Measurements from ENCODE around the gene EIF2S1. TPM values are rescaled to one million over a fixed set of nuclear protein-coding genes. Genes with fewer than 3 reads are reported as not detected.

Gene EIF2S1
- total and polyA plus RNA-seq, 12 donors, result 18.7 to 118 (median 94.3) TPM

DNA sequence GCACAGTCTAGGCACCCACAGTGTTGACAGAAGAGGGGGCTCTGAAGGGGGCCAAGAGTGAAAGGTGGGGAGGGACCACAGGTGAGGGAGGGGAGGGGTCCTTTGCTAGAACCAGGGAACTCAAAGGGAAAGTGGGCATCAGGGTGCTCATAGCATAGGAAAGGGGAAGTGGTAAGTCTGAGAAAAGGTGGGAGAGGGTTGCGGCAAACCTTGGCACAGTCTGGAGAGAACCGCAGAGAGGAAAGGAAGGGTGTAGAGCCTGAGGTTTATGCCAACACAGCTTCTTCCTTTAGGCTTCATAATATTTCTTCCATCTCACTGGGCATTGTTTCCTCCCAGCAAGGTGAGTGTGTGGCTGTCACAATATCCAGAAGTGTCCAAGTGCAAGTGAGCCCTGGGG lies 63.3 kb downstream of the EIF2S1 start:
- H3K4me3 ChIP-seq, result no peak overlapping the region
- no peak for ATAC-seq
- TF ChIP-seq, protein P1, sequence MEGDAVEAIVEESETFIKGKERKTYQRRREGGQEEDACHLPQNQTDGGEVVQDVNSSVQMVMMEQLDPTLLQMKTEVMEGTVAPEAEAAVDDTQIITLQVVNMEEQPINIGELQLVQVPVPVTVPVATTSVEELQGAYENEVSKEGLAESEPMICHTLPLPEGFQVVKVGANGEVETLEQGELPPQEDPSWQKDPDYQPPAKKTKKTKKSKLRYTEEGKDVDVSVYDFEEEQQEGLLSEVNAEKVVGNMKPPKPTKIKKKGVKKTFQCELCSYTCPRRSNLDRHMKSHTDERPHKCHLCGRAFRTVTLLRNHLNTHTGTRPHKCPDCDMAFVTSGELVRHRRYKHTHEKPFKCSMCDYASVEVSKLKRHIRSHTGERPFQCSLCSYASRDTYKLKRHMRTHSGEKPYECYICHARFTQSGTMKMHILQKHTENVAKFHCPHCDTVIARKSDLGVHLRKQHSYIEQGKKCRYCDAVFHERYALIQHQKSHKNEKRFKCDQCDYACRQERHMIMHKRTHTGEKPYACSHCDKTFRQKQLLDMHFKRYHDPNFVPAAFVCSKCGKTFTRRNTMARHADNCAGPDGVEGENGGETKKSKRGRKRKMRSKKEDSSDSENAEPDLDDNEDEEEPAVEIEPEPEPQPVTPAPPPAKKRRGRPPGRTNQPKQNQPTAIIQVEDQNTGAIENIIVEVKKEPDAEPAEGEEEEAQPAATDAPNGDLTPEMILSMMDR (IDR thresholded peaks at IDR 0.05), result no peak
- H3K36me3 ChIP-seq, result no peaks in the 10 kb centered on the region
- H3K4me1 ChIP-seq, result peaks cover 0 to 14% (median 0%) of the 10 kb centered on the region in 9 donors
- no peaks in the 10 kb centered on the region for H3K9me3 ChIP-seq
- peaks cover 0 to 25% (median 4%) of the 10 kb centered on the region in 7 donors for H3K27me3 ChIP-seq
- WGBS, 2 donors, result 73 to 79% methylated on average over 2 of the region's 2 CpGs
- no peak for DNase-seq
- no peak overlapping the region for H3K27ac ChIP-seq
- intact Hi-C loops (cut with DNase I), result loop anchor here in 5 of 10 donors (10.0 kb wide), 1 partner anchor 281 kb away; the partner anchor contains the start of gene RDH12 (in 5 of the 5)

DNA sequence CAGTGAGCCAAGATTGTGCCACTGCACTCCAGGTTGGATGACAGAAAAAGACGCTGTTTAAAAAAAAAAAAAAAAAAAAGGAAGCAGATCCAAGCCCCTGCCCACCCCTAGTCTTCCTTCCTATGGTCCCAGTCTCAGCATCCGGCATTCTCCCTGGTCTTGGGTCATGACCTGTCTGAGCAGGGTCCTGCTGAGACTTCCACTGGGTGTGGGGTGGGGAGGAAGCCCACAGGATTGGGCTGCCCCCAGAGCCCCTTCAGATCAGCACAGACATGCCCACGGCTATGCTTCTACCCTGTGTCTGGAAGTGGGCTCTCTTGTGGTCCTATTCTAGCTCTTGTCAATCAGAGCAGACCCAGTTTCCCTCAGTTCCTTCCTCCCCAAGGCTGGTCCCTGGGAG lies 64.4 kb downstream of the EIF2S1 start:
- DNase-seq (no peak), ATAC-seq (no peak)
- WGBS, 2 donors, result 42 to 55% methylated on average over 3 of the region's 3 CpGs
- no peaks in the 10 kb centered on the region for H3K36me3 ChIP-seq
- intact Hi-C loops (cut with DNase I), result loop anchor here in 5 of 10 donors (10.0 kb wide), 1 partner anchor 280 kb away; the partner anchor contains the start of gene RDH12 (in 5 of the 5)
- H3K9me3 ChIP-seq, result no peaks in the 10 kb centered on the region
- H3K4me3 ChIP-seq, result no peak overlapping the region
- TF ChIP-seq, protein P1 (IDR thresholded peaks at IDR 0.05), result no peak
- H3K4me1 ChIP-seq, result peaks cover 0 to 14% (median 0%) of the 10 kb centered on the region in 9 donors
- H3K27ac ChIP-seq, result no peak overlapping the region
- H3K27me3 ChIP-seq, result peaks cover 0 to 25% (median 4%) of the 10 kb centered on the region in 7 donors

DNA sequence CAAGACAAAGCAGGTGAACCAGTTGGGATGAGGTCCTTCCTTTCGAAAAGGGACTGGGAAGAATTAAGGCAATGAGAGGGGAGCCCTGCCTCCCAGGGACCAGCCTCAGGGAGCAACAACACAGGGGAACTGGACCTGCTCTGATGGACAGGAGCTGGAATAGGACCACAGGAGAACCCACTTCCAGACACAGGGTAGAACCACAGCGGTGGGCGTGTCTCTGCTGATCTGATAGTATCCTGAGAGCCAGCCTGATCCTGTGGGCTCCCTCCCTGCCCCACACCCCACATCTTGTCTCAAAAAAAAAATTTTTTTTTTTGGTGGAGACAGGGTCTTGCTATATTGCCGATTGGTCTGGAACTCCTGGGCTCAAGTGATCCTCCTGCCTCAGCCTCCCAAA lies 65.5 kb downstream of the EIF2S1 start:
- ATAC-seq (no peak), DNase-seq (no peak)
- peaks cover 0 to 25% (median 4%) of the 10 kb centered on the region in 7 donors for H3K27me3 ChIP-seq
- H3K4me1 ChIP-seq, result peaks cover 0 to 14% (median 0%) of the 10 kb centered on the region in 9 donors
- H3K27ac ChIP-seq, result no peak overlapping the region
- no peaks in the 10 kb centered on the region for H3K9me3 ChIP-seq
- intact Hi-C loops (cut with DNase I), result loop anchor here in 9 of 10 donors (2.0 to 10.0 kb wide), 8 partner anchors 52 to 282 kb away; partner anchors contain the start of genes RDH12 (in 6 of the 9) and TMEM229B (in 1 of the 9)
- no peaks in the 10 kb centered on the region for H3K36me3 ChIP-seq
- no peak overlapping the region for H3K4me3 ChIP-seq
- TF ChIP-seq, protein P1 (IDR thresholded peaks at IDR 0.05), result no peak
- 80 to 91% methylated on average over 4 of the region's 4 CpGs for WGBS, 2 donors

DNA sequence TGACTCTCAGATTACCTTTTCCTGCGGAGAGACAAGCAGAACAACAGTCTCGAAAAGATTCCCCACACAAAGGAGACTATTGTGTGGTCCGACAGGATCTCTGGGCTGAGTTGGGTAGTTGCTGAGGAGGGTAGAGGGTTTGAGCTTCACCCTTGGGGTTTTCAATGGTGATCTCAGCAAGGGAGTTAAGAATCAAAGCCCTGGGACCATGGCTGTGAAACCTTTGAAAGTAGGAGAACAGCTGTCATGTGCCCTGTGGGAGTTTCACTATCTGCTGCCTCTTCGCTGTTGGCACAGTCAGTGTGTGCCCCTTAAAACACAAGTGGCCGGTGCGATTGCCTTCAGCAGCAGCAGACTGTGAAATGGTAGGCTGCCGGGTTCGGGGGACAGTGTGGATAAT lies 66.0 kb downstream of the EIF2S1 start:
- ATAC-seq (peak in 3 of 8 donors; percentile 33 to 57 (median 41)), DNase-seq (peak in 1 of 2 donors; percentile 25)
- no peaks in the 10 kb centered on the region for H3K9me3 ChIP-seq
- no peaks in the 10 kb centered on the region for H3K36me3 ChIP-seq
- no peak overlapping the region for H3K27ac ChIP-seq
- peaks cover 0 to 14% (median 0%) of the 10 kb centered on the region in 9 donors for H3K4me1 ChIP-seq
- TF ChIP-seq, protein P1 (IDR thresholded peaks at IDR 0.05), result no peak
- 52 to 64% methylated on average over 8 of the region's 8 CpGs for WGBS, 2 donors
- H3K27me3 ChIP-seq, result peaks cover 0 to 25% (median 4%) of the 10 kb centered on the region in 7 donors
- H3K4me3 ChIP-seq, result no peak overlapping the region
- intact Hi-C loops (cut with DNase I), result loop anchor here in 9 of 10 donors (2.0 to 10.0 kb wide), 8 partner anchors 51 to 281 kb away; partner anchors contain the start of genes RDH12 (in 6 of the 9) and TMEM229B (in 1 of the 9)
